GM10847 (cell line): ENCODE results near the gene PPP1R9B.

Source experiments
- POLR2A ChIP-seq: IDR thresholded peaks from 2 replicates; pipeline ENCODE4 v1.6.1; 2011; ENCODE audit not compliant: insufficient read length; ENCODE audit errors: extremely low read depth

The PPP1R9B gene, protein sequence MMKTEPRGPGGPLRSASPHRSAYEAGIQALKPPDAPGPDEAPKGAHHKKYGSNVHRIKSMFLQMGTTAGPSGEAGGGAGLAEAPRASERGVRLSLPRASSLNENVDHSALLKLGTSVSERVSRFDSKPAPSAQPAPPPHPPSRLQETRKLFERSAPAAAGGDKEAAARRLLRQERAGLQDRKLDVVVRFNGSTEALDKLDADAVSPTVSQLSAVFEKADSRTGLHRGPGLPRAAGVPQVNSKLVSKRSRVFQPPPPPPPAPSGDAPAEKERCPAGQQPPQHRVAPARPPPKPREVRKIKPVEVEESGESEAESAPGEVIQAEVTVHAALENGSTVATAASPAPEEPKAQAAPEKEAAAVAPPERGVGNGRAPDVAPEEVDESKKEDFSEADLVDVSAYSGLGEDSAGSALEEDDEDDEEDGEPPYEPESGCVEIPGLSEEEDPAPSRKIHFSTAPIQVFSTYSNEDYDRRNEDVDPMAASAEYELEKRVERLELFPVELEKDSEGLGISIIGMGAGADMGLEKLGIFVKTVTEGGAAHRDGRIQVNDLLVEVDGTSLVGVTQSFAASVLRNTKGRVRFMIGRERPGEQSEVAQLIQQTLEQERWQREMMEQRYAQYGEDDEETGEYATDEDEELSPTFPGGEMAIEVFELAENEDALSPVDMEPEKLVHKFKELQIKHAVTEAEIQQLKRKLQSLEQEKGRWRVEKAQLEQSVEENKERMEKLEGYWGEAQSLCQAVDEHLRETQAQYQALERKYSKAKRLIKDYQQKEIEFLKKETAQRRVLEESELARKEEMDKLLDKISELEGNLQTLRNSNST

DNA sequence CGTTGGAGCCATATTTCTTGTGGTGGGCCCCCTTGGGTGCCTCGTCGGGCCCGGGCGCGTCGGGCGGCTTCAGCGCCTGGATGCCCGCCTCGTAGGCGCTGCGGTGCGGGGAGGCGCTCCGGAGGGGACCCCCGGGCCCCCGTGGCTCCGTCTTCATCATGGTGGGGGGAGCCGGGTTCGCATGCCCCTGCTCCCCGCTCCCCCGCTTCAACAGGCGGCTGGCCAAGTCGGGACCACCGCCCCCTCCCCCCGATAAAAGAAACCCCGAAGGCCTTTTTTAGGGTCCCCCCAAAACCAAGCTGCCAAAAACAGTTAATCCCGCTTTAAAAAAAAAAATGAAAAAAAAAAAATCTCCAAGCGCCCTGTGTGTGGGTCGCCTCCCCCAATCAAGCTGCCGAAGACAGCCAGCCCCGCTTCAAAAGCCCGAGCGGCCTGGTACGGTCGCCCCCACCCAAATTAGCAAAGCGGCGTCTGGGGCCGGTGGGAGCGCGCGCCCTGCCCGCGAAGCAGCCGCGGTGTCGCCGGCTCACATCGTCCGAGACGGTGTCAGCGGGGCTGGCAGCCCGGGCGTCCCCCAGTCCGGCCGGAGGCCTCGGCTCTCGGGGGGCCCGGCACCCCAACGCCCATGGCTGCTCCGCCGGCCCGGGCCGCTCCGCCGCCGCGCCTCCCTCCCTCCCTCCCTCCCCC, at the start of gene PPP1R9B:
TSS of gene PPP1R9B (minus strand) at position 324 of the 687 bp plus-strand sequence. CDS start at position 160, 164 bp downstream.
- no peak for TF ChIP-seq POLR2A

DNA sequence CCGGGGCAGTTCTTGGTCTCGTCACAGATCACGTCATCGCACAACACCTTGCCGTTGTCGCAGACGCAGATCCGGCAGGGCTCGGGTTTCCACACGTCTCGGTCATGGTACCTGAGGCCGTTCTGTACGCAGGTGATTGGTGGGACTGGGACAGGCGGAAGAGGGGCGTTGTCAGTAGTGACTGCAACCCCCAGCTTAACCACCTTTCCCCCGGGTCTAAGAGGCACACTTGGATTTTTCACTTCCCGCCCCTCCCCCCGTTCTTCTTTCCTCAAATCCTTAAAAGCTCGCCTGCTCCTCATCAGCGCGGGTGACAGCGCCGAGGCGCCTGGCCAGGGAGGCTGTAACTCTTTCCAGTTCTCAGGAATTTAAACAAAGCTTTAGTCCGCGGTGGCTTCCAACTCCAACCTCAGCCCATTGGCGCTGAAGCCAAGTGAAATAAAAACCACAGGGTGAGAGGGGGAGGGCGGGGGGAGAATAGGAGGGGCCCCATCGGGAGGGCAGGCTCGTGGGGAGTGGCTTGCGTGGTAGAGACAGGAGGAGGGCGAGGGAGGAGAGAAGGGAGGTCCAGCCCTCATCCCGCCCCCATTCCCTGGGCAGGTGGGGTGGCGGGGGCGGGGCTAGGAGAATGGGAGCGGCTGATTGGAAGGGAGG, 49.5 kb upstream of the PPP1R9B start:
- no peak for TF ChIP-seq POLR2A

DNA sequence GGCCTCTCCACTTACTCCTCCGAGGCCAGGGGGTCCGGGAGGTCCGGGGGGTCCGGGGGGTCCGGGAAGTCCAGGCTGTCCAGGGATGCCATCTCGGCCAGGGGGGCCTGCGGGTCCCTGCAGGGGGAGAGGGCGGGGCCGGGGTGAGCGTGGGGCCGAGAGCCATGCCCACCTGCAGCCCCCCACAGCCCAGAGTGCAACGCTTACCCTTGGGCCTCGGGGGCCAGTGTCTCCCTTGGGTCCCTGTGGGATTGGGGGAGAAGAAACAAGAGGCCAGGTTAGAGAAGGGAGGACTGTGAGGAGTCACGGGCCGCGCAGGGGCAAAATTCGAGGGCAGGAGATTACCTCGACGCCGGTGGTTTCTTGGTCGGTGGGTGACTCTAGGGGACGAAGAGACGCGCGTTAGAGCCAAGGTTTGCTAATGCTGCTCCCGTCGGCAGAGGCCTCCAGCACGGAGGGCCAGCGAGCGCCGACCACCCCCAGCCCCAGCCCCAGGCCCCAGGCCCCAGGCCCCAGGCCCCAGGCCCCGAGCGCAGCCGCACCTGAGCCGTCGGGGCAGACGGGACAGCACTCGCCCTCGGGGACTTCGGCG, 48.8 kb upstream of the PPP1R9B start:
- TF ChIP-seq POLR2A: no peak

DNA sequence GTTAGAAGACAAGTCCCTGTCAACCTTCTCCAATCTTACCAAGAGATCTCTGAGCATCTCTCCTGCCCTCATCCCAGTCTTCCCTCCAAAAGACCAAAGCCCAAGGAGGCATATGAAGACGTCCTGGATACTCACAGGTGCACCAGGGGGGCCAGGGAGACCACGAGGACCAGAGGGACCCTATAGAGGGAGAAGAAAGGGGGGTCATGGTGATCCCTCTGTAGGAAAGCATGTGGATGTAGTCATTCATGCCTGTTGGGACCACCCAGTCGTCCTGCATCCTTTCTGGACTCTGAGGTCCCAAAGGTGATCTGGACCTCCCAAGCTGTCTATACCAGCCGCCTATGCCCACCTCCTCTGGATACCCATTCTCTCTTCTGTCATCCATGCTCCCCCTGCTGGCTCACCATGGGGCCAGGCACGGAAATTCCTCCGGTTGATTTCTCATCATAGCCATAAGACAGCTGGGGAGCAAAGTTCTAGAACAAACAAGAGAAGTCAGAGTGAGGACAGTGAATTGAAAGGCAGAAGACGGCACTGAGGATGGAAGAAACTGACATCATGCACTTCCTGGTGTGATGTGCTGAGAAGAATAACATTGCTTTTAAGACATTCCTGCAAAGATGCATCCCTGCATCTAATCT, 47.7 kb upstream of the PPP1R9B start:
- no peak for TF ChIP-seq POLR2A

DNA sequence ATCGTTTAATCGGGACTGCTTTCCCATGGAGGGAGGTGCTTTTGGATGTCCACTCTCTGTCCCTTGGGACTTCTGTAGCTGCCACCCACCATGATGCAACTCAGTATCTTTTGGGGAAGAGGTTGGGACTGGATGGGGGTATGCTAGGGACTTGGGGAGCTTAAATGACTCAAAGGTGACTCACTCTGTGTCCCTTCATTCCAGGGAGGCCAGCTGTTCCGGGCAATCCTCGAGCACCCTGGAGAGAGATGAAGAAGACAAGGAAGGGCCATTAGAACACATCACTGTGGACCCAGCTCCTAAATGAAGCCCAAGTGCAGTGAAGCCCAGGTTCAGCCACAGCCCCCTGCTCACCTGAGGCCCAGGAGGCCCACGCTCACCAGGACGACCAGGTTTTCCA, 46.3 kb upstream of the PPP1R9B start:
- no peak for TF ChIP-seq POLR2A

DNA sequence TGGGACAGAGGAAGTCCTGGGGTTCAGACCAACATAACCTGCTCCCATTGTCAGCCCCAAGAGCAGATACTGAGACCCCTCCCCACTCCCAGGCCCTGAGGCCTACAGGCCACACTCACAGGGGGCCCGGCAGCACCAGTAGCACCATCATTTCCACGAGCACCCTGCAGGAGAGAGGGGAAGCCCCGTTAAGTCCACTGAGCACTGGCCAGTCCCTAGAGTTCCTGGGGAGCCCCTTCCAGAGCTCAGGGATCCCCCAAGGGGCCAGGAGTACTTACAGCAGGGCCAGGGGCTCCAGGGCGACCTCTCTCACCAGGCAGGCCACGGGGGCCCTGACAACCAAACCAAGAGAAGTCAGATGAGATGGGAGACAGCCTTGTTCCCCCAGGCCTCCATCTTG, 45.6 kb upstream of the PPP1R9B start:
- TF ChIP-seq POLR2A: no peak

DNA sequence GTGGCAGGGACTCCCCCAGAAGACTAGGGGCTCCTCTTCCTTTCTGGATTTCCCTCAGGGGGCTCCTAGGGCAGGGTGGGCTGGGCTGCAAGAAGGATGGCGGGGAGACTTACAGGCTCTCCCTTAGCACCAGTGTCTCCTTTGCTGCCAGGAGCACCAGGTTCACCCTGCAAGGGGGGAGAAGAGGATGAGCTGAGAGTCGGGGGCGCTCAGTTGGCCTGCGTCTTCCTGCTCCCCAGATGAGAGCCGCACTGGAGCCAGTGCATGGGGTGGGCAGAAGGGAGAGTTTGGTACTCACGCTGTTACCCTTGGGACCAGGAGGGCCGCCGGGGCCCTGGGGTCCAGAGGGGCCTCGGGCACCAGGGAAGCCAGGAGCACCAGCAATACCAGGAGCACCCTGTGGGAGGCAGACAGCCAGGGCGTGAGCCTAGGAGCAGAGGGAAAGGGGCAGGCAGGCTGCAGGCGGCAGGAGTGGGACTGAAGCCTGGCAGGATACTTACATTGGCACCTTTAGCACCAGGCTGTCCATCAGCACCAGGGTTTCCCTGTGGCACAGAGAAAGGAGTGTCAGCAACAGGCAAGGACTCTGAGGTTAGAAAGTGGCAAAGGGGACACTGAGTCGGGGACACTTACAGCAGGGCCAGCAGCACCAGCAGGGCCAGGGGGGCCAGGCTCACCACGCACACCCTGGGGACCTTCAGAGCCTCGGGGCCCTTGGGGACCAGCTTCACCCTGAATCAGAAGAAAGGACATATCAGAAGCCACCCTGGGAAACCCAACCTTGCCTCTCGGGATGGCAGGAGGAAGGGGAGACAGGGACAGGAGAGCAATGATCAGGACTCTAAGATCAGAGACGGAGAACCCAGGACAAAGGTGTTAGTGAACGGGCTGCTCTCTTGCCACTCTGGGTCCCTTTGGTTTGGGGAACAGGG, 44.7 kb upstream of the PPP1R9B start:
- TF ChIP-seq POLR2A: no peak

DNA sequence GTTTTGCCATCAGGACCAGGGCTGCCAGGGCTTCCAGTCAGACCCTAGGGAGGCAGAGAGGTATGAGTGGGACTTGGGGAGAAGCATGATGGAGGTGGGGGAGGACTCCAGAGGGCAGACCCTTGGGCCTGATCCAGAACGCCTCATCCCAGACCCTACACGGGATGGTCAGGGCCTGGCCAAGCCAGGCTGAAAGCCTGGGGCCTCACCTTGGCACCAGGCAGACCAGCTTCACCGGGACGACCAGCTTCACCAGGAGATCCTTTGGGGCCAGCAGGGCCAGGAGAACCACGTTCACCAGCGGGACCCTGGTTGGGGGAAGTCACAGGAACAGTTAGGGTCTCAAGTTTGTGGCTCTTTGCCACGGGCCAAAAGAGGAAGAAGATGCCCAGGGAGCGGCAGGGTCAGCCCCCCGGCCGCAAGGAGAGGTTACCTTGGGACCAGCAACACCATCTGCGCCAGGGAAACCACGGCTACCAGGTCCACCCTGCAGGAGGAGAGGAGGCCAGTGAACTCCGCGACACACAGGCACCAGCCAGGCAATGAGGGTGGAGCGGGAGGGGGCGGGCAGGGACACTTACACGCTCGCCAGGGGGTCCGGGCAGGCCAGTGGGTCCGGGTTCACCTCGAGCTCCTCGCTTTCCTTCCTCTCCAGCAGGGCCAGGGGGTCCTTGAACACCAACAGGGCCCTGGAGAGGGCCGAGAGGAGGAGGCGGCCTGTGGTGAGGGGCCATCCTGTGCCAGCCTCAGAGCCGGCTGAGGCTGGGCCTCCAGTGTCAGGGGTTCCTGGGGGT, 43.9 kb upstream of the PPP1R9B start:
- TF ChIP-seq POLR2A: no peak

DNA sequence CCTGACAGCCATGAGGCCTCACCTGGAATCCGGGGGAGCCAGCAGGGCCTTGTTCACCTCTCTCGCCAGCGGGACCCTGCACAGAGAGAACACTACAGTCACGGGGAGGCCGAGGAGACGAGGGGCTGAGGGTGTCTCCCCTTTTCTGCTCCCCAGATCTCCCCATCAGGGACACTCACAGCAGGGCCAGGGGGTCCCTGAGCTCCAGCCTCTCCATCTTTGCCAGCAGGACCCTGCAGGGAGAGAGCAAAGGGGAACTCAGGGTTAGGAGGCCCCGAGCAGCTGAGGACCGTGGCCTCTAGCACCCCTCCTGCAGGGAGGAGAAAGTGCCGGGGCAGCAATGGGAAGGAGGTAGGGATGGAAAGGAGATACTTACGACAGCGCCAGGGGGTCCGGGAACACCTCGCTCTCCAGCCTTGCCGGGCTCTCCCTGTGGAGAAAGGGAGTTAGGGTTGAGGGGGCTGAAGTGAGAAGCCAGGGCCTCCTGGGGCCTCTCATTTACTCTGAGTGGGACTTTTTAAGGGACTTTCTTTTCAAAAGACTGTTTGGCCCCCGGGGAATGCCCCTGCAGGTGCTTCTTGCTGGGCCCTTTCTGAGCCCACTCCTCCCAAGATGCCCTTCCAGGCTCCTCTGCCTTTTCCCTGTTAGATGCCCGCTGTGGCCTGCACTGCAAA, 42.3 kb upstream of the PPP1R9B start:
- TF ChIP-seq POLR2A: no peak

DNA sequence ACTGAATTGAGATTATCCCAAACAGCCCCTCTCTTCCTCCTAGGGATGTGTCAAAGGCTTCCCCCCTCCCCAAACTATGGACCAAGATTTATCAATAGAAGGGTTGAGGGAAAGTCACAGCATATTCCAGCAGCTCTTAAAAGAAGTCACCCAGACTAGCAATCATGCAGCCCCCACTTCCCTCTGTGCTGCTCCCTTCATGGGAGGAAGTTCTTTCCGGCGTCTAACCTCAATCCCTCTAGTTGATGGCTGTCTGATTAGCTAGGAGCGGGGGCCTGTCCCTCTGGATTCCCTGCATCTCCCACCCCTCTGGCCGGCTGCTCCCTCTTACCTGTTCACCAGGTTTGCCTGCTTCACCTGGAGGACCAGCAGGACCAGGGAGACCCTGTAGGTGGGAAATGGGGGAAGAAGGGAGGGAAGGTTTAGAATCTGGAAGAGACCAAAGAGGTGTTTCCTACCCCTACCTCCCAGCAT, 41.7 kb upstream of the PPP1R9B start:
- TF ChIP-seq POLR2A: no peak

DNA sequence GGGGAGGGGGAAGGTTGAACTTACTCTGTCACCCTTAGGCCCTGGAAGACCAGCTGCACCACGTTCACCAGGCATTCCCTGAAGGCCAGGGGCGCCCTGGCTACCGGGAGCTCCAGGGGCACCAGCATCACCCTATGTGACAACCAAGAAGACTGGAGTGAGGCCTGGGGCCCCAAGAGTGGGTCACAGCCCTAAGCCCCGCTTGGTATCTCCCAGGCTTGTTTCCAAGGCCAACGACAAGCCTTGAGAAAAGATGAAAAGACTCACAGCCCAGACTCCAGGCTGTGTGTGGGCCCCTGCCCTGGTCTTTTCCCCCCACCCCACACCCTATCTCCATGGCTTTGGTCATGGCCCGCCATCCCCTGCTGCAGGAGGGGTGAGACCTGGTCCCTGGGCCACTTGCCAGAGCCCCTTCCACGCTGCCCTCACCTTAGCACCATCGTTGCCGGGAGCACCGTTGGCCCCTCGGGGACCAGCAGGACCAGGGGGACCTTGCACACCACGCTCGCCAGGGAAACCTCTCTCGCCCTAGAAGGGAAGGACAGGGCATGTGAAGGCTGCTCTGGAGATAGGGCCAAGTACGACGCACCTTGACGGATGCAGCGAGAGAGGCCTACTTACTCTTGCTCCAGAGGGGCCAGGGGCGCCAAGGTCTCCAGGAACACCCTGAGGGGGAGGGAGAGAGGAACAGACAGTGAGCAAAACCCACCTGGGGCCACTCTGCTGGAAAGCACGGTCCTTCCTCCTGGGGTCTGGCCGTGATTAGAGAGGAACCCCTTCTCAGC, 41.1 kb upstream of the PPP1R9B start:
- no peak for TF ChIP-seq POLR2A
